ENCODE data around the gene ZNF91.
A peak's percentile ranks its signal among the peaks of the same experiment; 100 is the strongest.
"Not testable (repeated sequence)": the region's sequence is repeated elsewhere in the genome, so short reads cannot be mapped to it uniquely, and the experiment has no call there.

Gene ZNF91

DNA sequence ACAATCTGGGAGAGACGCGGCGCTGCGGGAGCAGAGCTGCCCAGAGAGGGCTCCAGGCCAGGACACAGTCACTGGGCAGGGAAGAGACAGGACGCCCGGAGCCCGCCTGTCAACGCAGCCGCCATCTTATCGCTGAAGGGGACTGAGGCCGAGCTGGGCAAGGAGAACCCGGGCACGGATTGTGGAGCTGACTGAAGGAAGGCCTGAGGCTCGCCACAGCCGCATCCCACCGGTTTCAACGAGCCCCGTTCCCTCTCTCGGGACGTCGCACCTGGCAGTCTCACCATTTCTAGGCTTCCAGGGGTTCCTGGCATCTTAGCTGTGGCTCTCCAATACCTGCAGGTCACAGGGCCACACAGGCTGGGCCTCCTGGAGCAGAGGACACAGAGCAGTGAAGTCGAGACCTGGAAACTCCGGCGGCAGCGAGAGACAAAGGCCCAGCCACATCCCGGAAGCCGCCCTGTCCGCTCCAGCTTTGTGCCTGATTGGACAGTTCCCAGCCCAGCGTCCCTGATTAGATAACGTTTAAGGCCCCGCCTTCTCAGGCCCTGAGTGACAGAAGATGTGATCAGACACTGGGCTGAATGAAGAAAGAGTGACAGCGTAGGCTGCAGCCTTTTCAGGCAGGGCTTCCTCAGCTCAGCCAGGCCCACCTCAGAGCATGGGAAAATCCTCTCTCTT lies at the start of gene ZNF91:
Gene ZNF91 (minus strand): TSS at position 431 of the 681 bp plus-strand sequence. CDS start 117 bp downstream, at position 314.
- DNase-seq (ENCODE audit: low spot score): peak; percentile 92

DNA sequence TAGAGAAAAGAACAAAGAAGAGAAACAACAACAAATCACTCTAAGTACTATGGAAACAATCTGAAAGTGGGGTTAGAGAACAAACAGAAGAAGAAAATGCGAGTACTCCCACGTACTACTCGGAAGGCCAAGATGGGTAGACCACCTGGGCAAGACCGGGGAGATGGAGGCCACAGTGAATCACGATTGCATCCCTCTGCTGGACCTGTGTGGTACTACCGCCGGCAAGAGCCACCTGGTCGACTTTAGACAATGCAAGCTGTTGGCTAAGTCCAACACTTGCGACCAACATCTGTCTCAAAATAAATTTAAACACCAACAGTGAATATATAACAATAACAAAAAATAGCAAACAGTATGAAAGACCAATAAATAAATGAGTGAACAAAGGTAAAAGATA lies 45.5 kb upstream of the ZNF91 start:
- no peak for DNase-seq (ENCODE audit: low spot score)

DNA sequence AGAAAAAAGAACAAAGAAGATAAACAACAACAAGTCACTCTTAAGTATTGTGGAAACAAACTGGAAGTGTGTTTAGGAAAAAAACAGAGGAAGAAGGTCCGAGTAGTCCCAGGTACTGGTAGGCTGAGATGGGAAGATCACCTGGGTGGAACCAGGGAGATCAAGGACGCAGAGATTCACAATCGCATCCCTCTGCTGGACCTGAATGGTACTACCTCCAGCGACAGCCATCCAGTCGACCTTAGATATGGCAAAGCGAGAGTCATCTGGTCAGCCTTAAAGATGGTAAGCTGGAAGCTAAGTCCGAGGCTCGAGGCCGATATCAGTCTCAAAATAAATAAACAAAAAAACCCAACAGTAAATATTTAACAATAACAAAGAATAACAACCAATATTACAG lies 44.9 kb upstream of the ZNF91 start:
- DNase-seq (ENCODE audit: low spot score): no peak

DNA sequence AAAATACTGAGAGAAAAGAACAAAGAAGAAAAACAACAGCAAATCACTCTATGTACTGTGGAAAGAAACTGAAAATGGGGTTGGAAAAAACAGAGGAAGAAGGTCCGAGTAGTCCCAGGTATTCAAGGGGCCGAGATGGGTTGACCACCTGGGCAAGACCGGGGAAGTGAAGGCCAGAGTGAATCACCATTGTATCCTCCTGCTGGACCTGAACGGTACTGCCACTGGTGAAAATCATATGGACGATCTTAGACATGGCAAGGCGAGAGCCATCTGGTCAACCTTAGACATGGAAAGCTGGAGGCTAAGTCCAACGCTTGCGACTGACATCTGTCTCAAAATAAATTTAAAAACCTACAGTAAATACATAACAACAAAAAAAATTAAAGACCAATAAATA lies 44.4 kb upstream of the ZNF91 start:
- DNase-seq (ENCODE audit: low spot score): no peak

DNA sequence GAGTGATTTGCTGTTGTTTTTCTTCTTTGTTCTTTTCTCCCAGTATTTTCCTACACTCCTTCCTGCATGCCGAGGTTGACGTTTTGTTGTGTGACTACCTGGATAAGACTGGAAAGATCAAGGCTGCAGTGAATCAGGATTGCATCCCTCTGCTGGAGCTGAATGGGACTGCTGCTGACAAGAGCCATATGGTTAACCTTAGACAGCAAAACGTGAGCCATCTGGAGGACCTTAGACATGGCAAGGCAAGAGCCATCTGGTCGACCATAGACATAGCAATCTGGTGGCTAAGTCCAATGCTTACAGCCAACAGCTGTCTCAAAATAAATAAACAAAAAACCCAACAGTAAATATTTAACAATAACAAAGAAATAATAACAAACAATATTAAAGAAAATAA lies 42.6 kb upstream of the ZNF91 start:
- DNase-seq (ENCODE audit: low spot score): no peak

DNA sequence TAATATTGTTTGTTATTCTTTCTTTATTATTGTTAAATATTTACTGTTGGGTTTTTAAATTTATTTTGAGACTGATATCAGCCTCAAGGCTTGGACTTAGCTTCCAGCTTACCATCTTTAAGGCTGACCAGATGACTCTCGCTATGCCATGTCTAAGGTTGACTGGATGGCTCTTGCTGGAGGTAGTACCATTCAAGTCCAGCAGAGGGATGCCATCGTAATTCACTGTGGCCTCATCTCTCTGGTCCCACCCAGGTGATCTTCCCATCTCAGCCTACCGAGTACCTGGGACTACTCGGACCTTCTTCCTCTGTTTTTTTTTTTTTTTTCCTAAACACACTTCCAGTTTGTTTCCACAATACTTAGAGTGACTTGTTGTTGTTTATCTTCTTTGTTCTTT lies 41.7 kb upstream of the ZNF91 start:
- DNase-seq (ENCODE audit: low spot score): no peak

DNA sequence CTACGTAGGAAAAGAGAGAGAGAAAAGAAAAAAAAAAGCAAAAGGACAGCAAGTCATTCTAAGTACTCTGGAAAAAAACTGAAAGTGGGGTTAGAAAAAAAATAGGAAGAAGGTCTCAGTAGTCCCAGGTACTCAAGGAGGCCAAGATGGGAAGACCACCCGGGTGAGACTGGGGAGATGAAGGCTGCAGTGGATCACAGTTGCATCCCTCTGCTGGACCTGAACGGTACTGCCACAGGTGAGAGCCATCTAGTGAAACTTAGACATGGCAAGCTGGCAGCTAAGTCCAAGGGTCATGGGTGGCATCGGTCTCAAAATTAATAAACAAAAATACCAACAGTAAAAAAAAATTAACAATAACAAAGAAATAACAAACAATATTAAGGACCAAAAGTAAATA lies 41.0 kb upstream of the ZNF91 start:
- DNase-seq (ENCODE audit: low spot score): no peak

DNA sequence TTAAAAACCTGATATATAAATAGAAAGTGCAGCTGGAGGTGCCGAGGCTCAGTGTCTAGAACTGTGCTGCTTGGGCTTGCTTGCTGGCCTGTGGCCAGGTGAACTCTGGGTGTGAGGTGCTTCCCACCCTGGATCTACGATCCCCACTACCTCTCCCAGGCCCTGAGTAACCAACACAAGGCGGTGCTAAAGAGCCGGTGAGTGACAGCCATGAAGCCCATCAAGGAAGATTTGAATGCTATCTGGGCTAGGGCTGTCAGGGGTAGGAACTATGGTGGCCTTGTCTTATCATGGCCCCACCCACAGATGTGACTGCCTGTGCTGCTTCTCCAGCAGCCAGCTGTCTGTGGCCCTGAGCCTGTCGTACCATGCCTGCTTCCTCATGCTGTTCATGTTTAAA lies 25.6 kb upstream of the ZNF91 start:
- DNase-seq (ENCODE audit: low spot score): no peak

DNA sequence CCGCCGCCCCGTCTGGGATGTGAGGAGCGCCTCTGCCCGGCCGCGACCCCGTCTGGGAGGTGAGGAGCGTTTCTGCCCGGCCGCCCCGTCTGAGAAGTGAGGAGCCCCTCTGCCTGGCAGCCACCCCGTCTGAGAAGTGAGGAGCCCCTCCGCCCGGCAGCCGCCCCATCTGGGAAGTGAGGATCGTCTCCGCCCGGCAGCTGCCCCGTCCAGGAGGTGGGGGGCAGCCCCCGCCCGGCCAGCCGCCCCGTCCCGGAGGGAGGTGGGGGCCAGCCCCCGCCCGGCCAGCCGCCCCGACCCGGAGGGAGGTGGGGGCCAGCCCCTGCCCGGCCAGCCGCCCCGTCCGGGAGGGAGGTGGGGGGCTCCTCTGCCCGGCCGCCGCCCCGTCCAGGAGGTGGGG lies 24.0 kb upstream of the ZNF91 start:
- DNase-seq (ENCODE audit: low spot score): not testable (repeated sequence)

DNA sequence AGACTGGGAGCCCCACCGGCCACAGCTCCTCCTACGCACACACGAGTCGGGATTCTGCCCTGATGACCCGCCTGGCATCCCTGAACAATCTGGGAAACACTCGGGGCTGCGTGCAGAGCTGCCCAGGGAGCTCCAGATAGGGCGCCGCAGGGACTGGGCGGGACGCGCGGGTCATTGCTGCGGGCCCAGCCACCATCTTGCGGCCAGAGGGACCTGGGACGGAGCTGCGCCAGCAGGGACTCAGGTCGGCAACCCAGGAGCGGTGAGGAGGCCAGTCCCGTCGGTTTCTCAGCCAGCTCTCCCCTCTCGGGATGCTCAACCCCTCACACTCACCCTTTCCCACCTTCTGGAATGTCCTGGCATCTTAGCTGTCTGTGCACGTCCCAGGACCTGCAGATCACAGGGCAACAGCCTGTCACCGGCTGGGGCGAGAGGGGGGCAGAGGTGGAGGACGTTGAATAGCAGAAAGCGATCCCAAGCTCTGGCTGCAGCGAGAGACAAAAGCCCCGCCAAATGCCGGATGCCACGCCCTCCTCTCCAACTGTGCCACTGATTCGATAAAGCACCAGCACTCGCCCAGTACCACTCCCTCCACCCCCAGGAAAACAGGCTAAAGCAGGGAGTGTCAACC lies 20.4 kb upstream of the ZNF91 start:
- DNase-seq (ENCODE audit: low spot score): peak; percentile 45

DNA sequence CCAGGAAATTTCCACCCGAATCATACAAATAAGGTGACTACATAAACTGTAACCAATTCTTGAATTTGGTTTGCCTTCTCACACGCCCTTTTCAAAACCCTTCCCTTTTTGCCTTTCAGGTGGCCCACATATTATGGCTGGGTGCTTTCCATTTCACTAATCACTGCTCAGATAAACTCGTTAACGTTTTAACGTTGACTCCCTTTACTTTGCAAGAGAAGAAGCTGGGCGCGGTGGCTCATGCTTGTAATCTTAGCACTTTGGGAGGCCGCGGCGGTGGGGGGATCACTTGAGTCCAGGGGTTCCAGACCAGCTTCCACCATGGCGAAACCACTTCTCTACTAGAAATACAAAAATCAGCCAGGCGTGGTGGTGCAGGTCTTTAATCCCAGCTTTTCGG lies 19.8 kb upstream of the ZNF91 start:
- DNase-seq (ENCODE audit: low spot score): no peak

DNA sequence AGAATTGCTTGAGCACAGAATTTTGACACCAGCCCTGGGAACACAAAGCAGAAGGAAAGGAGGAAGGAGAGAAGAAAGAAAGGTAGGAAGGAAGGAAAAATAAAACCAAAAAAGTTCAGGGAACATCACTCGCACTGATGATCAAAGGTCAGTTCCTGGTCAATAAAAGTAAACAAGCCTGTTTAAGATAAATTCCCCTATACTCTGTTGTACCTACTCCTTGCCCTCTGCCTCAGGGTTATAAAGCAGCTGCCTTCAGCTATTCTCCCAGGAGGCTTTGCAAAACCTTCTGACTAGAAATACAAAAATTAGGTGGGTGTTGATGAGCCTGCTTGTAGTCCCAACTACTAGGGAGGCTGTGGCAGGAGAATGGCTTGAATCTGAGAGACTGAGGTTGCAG lies 14.9 kb upstream of the ZNF91 start:
- DNase-seq (ENCODE audit: low spot score): no peak

DNA sequence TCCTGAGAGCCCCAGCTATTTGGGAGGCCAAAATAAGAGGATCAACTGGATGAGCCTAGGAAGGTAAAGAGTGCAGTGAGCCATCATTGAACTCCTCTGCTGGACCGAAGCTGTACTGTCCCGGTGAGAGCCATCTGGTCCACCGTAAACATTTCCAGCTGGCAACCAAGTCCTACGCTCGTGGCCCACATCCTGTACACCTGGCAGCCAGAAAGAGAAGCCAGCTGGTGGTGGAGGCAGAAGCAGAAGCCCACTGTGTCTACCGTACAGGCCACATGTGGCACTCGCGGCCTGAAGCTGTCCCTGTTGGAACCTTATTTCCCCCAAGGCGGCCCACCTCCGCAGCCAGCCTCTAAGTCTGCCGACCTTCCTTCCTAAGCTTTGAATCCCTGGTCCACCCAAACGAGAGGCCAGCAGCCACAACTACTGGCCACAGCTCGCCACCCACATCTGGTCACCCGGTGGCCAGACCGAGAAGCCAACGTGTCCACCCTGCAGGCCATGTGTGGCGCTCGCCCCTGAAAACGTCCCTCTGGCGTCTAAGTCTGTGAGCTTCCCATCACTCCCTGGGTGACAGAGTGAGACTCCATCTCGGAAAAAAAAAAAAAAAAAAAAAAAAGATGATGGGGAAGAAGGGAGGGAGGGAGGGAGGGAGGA lies 14.2 kb upstream of the ZNF91 start:
- DNase-seq (ENCODE audit: low spot score): no peak

DNA sequence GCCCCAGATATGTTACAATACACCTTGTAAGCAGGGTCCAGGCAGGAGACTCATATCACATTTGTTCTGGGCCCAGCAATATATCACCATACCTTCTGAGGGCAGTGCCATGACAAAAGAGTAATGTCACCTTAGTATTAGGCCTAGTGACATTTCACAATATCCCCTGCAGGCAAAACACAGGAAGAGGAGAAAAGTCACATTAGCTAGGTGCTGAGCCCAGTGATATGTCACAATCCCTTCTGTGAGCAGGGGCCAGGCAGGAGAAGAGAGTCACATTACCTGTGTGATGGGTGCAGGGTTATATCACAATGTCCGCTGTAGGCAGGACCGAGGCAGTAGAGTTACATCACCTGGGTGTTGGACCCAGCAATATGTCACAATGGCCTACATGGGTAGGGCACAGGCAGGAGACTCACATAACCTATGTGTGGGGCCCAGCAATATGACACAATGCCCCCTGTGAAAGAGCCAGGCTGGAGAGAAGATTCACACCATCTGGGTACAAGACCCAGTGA lies 12.4 kb upstream of the ZNF91 start:
- DNase-seq (ENCODE audit: low spot score): no peak

DNA sequence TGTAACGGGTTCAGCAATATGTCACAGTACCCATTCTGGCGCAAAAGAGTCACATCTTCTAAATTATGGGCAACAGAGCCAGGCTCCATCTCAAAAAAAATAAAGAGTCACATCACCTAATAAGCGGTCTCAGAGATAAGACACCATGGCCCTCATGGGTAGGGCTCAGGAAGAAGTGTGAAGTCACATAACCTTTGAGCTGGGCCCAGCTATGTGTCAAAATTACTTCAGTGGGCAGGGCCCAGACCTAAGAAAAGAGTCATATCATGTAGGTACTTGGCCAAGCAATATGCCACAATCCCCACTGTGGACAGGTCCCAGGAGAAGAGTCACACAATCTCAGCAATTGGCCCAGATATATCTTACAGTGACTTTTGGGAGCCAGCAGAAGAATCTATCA lies 11.4 kb upstream of the ZNF91 start:
- no peak for DNase-seq (ENCODE audit: low spot score)

DNA sequence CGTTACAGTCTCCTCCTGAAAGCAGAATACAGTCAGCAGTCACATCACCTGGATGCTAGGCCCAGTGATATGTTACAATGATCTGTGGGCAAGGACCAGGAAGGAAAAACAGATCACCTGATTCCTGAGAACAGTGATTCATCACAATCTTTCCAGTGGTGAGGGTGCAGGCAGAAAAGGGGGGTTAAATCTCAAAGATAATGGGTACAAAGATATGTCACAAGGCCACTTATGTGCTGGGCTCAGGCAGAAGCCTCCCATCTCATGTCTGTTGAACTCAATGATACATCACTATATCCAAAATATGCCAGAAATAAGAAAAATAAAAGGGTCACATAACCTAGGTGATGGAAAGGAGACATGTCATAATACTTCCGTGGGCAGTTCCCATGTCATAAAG lies 10.8 kb upstream of the ZNF91 start:
- DNase-seq (ENCODE audit: low spot score): no peak

DNA sequence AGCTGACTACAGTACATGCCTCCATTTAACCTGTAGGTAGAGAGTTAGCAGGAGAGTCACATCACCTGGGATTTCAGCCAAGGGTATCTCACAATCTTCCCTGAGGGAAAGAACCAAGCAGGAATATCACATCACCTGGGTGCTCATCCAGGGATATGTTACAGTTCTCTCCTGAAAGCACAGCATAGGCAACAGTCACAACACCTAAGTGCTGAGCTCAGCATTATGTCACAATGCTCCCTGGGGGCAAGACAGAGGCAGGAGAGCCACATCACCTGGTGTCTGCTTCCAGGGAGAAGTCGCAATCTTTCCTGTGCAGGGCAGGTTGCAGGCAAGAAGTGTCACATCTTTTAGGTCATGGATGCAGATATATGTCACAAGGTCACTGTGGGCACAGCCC lies 9.4 kb upstream of the ZNF91 start:
- no peak for DNase-seq (ENCODE audit: low spot score)

DNA sequence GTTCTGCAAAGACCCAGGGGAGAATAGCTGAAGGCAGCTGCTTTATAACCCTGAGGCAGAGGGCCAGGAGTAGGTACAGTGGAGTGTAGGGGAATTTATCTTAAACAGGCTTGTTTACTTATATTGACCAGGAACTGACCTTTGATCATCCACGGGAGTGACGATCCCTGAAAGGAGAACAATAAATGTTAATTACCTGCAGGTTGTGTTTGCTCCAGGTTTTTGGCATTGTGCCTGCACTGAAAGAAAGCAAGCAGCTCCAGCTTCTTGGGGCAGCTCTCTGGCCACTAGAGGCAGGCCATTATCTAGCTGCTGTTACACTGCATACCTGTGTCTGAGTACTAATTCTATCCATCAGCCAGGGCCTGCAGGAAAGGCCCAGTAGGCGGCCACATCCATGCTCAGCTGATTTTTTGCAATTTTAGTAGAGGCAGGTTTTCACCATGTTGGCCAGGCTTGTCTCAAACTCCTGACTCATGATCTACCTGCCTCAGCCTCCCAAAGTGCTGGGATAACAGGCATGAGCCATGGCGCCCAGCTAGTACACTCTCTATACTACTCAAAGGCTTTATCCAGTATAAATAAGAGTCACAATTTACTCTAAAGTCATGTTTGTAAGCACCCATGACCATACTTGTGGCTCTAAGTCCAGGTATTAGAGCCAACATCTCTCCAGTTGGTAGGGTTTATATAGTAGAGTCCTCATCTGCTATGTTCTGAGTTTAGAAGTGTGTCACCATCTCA lies 8.5 kb upstream of the ZNF91 start:
- no peak for DNase-seq (ENCODE audit: low spot score)

DNA sequence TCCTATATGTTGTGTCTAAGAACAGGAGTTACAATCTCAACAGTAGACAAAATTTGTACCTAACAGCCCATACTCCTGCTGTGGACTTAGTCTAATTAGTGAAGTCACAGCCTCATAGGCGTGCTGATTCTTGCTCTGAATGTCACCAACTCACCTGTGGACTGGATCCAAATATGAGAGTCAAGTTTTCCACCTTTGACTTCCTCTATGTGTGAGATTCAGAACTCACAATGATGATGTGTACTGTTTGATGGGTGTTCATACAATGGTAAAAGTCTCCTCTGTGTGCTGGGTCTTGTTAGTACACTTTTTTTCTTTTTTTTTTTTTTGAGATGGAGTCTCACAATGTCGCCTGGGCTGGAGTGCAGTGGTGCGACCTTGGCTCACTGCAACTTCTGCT lies 7.8 kb upstream of the ZNF91 start:
- no peak for DNase-seq (ENCODE audit: low spot score)

DNA sequence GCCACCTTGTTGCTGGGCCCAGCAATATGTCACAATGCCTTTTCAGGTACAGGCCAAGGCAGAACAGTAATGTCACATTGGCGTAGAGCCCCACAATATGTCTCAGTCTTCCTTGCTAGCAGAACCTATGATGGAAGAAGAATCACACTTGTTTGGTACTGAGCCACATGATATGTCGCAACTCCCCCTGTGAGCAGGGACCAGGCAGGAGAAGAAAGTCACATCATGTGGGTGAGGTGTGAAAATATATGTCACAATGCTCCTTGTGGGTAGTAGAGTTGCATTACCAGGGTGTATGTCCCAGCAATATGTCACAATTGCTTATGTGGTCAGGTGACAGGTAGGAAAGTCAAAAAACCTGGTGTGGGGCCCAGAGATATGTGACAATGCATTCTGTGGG lies 7.1 kb upstream of the ZNF91 start:
- no peak for DNase-seq (ENCODE audit: low spot score)

DNA sequence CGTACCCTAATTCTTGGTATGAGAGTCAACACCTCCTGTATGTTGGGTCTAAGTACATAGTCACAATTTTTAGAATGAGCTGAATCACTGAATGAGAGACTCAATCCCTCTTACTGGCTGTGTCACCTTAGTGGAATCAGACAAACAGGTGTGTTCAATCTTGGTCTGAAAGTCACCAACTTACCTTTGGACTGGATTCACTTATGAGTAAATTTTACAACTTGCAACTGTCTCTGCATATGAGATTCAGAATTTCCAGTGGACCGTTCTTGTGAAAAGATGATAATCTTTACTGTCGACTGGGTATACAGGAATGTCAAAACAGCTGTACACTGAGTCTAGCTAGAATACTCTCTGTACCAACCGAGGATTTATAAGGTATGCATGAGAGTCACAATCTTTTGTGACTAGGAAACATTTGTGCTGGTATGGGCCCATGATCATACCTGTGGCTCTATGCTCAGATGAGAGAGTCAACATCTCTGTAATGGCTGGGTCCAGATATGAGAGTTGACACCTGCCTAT lies 5.9 kb upstream of the ZNF91 start:
- no peak for DNase-seq (ENCODE audit: low spot score)

DNA sequence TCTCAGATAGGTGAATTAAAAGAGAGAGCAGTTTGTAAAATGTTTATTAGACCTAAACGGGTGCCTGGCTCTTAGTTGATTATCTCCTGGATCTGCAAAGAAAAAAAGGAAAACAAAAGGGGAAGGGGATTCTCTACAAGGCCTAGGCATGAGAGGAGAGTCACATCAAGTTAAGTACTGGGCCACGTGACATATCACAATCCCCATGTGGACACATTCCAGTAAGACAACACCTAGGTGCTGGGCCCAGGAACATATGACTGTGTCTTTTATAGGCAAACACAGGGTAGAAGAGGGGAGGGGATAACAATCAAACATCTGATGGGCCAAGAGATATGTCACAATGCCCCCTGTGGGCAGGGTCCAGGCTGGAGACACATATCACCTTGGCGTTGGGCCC lies 4.2 kb upstream of the ZNF91 start:
- no peak for DNase-seq (ENCODE audit: low spot score)

Data from AG08395 (cell line).